Astrocyte (in vitro differentiated cells and primary cell): ENCODE data around the gene TFDP3.

Experiments
- CTCF ChIP-seq: IDR thresholded peaks from 2 replicates; pipeline ENCODE4 v1.5.1; 2011; ENCODE audit warnings: low read depth, mild to moderate bottlenecking, inconsistent platforms, low read length, moderate library complexity; ENCODE audit not compliant: insufficient read depth
- EZH2 ChIP-seq: IDR thresholded peaks from 2 replicates; pipeline ENCODE4 v1.6.1; 2012; ENCODE audit warnings: mild to moderate bottlenecking, low read length, inconsistent platforms; ENCODE audit not compliant: insufficient read depth

DNA sequence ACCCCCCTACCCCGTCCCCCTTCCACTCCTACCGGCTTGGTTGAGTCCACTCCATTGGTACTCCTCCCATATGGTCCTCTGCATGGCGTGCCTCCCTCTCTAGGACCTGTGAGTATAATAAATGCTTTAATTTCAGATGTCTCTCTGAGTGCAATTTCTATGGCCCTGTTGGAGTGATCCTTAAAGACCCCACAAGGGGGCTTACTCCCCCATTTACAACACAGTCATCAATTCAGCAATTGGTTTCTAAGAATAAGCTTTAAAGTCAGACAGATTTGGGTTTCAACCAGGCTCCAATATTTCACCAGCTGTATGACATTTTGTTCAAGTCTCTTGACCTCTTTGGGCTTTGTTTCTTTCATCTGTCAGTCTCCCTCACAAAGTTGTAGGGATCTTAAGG is 38.7 kb downstream of the TFDP3 start:
- no peak for TF ChIP-seq CTCF
- no peak for TF ChIP-seq EZH2
